Stimulated activated naive CD8-positive, alpha-beta T cell treated with anti-CD3 and anti-CD28 coated beads, Interleukin-15, amount 100 ng/mL, for 72 hours (primary cell): Measurements from ENCODE around the gene PNMA8B.

ENCODE experiments used
- ATAC-seq: fragments of 150-1000 bp; cut with Tn5 transposase; 2 replicates; pipeline ENCODE4 v1.10.0; 2021; ENCODE audit warnings: mild to moderate bottlenecking, moderate library complexity
- DNase-seq, 2 donors: peaks; one replicate each; pipeline ENCODE4 v3.0.0; 2021 to 2022
- H3K27ac Mint-ChIP-seq, 2 donors: one replicate each; pipeline ENCODE4 v1.8.0; 2022; ENCODE audit warnings: mild to moderate bottlenecking in 2 of 2, mixed read lengths in 2 of 2, moderate library complexity in 2 of 2
- H3K27me3 Mint-ChIP-seq: one replicate; pipeline ENCODE4 v1.8.0; 2022; ENCODE audit warnings: mixed read lengths
- H3K4me1 Mint-ChIP-seq: one replicate; pipeline ENCODE4 v1.8.0; 2022; ENCODE audit warnings: mild to moderate bottlenecking, mixed read lengths
- H3K4me3 Mint-ChIP-seq, 2 donors: one replicate each; pipeline ENCODE4 v1.8.0; 2022; ENCODE audit warnings: mild to moderate bottlenecking in 2 of 2, mixed read lengths in 2 of 2, moderate library complexity in 1 of 2
- H3K9me3 Mint-ChIP-seq, 2 donors: one replicate each; pipeline ENCODE4 v1.8.0; 2022; ENCODE audit warnings: mixed read lengths in 2 of 2

The PNMA8B gene

DNA sequence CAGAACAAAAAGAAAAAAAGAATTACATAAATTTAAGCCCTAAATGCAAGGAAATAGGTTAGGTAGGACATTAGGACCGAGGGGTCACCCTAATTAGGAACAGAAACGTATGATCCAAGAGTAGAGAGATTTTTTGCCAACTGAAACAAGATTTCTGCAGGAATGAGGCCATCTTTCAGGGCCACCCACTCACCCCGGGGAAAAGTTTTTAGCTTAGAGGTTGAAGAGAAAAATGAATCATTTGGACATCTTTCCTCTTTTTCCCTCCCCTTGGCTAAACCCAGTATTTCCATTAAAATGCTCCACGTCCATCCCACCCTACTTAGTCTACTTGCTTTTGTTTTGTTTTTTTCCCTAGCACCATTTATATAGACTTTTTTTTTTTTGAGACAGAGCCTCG lies 13.7 kb downstream of the PNMA8B start:
- H3K4me1 Mint-ChIP-seq = peaks cover 12% of the 10 kb centered on the region
- H3K9me3 Mint-ChIP-seq = no peaks in the 10 kb centered on the region
- H3K27me3 Mint-ChIP-seq = peaks cover 74% of the 10 kb centered on the region
- H3K4me3 Mint-ChIP-seq = no peak overlapping the region
- ATAC-seq (no peak), DNase-seq (no peak)
- H3K27ac Mint-ChIP-seq = no peak overlapping the region

DNA sequence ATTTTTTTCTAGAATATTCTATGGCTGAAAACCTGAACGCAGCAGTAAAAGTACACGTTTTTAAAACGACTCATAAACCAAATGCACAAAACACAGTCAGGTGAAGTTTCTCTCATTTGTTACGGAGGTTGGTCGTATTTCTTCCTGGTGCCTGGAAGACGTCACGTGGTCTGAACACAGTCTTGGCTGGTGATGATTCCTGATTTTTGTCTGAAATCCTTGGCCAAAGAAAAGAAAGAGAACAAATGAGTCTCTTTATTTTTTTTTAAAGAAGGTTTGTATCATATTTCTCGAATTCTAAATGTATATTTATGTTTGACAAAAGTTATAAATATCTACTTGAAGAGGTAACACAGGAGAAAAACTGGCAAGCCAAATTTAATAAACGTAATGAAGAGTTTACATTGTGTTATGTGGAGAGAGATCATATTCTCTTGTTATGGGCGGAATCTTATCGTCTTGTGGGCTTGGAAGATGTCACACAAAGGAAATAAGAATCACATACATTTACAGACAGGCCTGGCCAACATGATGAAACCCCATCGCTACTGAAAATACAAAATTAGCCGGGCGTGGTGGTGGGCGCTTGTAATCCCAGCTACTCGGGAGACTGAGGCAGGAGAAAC lies 14.3 kb downstream of the PNMA8B start:
- no peak for ATAC-seq
- no peak for DNase-seq
- Mint-ChIP-seq H3K4me1 (peaks cover 9% of the 10 kb centered on the region), H3K9me3 (no peaks in the 10 kb centered on the region), H3K4me3 (no peak overlapping the region), H3K27ac (no peak overlapping the region), H3K27me3 (peaks cover 68% of the 10 kb centered on the region)

DNA sequence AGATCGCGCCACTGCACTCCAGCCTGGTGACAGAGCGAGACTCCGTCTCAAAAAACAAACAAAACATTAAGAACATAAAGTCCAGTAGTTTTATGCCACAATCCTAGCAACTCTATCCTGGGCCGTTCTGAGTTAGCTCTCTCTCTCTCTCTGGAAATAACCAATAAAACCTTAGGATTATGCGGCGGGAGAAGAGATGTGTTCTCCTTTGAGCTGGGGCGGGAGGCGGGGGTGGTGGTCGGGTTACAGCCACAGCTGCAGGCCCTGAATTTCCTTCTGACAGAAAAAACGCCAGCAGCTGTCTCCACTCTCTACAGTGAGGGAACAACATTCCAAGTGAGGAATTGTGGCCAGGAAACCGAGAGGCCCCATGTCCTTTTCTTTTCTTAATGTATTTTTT lies 15.3 kb downstream of the PNMA8B start:
- Mint-ChIP-seq H3K27ac (no peak overlapping the region), H3K9me3 (no peaks in the 10 kb centered on the region), H3K4me3 (no peak overlapping the region), H3K4me1 (peaks cover 9% of the 10 kb centered on the region), H3K27me3 (peaks cover 61% of the 10 kb centered on the region)
- ATAC-seq (no peak), DNase-seq (no peak)

DNA sequence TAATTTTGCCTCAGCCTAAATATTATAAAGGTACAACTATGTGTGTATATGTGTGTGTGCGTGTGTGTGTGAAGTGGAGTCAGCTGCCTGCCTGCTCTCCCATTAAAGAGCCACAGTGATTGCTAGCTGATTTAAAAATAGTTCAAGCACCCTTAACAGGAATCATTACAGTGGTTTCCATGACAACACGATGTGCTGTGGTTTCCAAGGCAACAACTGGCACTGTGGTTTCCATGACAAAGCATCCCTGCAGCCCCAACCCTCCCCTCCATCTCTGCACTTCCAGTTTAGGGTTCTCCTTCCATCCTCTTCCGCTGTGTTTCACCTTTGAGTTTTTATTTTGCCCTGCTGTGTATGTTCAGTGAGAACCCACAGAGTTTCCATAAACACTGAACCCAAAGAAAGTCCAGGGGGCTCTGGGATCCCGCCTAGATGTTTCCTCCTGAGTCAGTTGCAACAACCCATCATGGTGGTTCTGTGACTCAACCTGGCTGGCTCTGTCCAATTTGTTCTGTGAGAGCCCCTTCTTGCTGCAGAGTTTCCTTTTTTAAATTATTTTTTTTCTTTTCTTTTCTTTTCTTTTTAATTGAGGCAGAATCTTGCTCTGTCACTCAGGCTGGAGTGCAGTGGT lies 17.2 kb downstream of the PNMA8B start:
- no peak for ATAC-seq
- peak overlapping the region in 1 of 2 donors; percentile 91 for H3K27ac Mint-ChIP-seq
- no peak overlapping the region for H3K4me3 Mint-ChIP-seq
- no peaks in the 10 kb centered on the region for H3K9me3 Mint-ChIP-seq
- no peak for DNase-seq
- H3K4me1 Mint-ChIP-seq = peaks cover 9% of the 10 kb centered on the region
- peaks cover 60% of the 10 kb centered on the region for H3K27me3 Mint-ChIP-seq

DNA sequence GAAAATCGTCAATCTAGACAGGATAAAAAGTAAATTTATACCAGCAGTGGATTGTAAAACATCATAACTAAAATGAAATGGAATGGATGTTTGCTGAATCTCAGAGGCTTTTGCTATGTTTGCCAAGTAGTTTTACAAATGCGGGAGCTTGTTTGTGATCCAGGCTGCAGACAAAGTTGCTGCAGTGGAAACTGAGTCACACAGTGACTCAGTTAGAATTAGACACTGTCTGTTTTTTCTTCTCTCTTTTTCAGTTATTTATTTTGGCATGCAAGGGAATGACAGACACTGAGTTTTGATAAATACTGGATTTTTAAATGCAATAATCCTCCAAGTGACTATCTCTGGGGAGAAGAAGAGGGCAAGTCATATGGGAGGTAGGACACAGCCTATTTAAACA lies 19.7 kb downstream of the PNMA8B start:
- no peak overlapping the region for H3K4me3 Mint-ChIP-seq
- ATAC-seq (no peak), DNase-seq (no peak)
- peaks cover 9% of the 10 kb centered on the region for H3K4me1 Mint-ChIP-seq
- H3K9me3 Mint-ChIP-seq = no peaks in the 10 kb centered on the region
- no peak overlapping the region for H3K27ac Mint-ChIP-seq
- H3K27me3 Mint-ChIP-seq = peaks cover 64% of the 10 kb centered on the region

DNA sequence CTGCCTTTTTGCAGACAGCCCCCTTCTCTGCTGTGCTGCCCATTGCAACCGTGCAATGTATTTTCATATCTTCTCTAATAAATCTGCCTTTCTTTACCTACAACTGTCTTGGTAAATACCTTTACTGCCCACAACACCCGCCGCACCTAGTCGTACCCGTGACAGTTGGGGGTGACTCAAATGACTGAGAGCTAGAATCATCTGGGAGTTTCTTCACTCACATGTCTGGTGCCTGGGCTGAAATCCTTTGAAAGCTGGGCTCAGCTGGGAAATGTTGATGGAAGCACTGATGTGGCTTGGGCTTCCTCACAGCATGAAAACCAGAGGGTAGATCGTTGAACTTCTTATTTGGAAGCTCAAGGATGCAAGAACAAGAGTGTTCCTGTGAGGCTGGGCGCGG lies 21.5 kb downstream of the PNMA8B start:
- DNase-seq = no peak
- Mint-ChIP-seq H3K4me3 (no peak overlapping the region), H3K27ac (no peak overlapping the region), H3K9me3 (no peaks in the 10 kb centered on the region), H3K27me3 (peaks cover 72% of the 10 kb centered on the region), H3K4me1 (peaks cover 14% of the 10 kb centered on the region)
- ATAC-seq = no peak

DNA sequence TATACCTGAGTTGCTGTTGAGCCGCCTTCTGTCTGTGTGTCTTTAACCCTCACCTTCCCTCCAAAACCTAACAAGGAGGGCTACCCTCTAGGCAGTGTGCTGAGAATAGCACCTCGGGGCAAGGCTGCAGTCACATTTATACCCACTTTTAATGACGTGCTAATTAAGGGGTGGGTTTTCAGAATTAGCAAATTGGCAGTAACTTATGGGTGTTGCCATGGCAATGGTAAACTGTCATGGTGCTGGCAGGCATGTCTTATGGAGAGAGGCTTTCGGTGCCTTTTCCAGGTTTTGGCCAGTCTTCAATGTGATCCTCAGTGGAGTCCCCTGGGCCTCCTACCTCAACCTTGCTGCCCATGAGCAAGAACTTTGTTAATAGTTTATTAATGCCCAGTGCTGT lies 23.1 kb downstream of the PNMA8B start:
- Mint-ChIP-seq H3K27me3 (peaks cover 73% of the 10 kb centered on the region), H3K27ac (no peak overlapping the region), H3K4me3 (no peak overlapping the region), H3K4me1 (peaks cover 5% of the 10 kb centered on the region), H3K9me3 (no peaks in the 10 kb centered on the region)
- DNase-seq (no peak), ATAC-seq (no peak)

DNA sequence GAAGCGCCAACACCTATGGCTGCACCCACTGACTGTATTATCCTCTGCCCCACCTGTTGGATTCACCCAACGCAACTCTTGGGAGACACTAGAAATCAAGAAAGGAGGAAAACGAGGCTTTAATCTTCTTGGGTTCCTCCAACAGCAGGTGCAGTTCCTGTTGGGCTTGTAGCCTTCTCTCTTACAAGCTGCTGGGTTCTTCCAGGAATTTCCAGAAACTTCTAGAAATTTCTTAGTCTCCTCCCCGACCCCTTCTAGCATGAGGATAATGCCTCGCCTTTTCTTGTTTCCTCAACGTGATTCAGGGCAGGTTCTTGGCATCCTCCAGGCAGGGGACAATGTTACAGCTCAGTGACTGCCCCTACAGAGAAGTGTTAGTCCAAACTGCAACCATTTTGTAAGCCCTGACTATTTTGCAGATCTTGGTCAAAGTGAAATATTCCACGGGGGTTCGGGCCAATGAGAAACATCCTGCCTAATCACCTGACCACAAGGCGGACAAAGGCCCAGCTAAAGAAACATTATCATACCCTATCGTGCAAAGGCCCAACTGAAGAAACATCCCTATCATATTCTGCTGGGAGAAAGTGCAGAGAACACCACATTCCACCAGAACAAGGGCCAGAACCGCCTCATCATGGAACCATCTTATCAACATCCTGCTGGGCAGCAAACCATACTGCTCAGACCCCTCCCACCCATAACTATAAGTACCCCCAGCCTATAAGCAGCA lies 23.7 kb downstream of the PNMA8B start:
- no peak for ATAC-seq
- Mint-ChIP-seq H3K4me1 (peaks cover 5% of the 10 kb centered on the region), H3K27me3 (peaks cover 73% of the 10 kb centered on the region), H3K4me3 (peak overlapping the region in 1 of 2 donors; percentile 65), H3K27ac (peak overlapping the region in 1 of 2 donors; percentile 1), H3K9me3 (no peaks in the 10 kb centered on the region)
- DNase-seq = no peak

DNA sequence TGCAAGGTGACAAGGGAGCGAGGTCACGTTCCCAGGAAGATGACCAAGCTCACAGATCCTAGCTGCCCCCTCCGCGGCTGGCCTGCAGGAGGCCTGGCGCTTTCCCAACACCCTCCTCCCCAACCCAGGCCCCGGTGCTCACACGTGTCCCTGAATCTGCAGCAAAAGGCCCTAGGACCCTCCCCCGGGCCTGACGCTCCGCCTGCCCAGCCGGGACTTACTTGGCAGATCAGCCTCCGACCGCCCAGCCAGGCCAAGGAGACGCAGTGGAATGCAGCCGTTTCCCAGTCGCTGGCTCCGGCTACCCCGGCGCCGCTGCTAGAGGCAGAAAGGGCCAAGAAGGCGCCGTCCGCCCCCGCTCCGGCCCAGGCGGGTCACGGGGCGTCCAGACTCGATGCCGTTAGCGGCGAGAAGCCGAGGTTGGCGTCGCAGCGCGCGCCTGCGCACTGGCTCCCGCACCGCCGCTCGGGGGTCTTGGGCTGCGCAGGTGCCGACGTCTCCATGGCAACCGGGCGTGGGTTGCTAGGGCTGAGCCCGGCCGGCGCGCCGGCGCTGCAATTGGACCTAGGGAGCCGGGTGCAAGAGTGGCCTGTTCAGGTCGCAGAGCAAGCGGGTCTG lies 24.4 kb downstream of the PNMA8B start, which contains the start of gene PNMA8A:
TSS of gene PNMA8A (minus strand) at position 448 of the 618 bp plus-strand sequence. CDS start 528 bp downstream, outside the sequence.
- peaks cover 73% of the 10 kb centered on the region for H3K27me3 Mint-ChIP-seq
- peak within 1 kb of the TSS; percentile 10 to 65 for H3K4me3 Mint-ChIP-seq
- DNase-seq = peak in 1 of 2 donors; percentile 64
- H3K4me1 Mint-ChIP-seq = peaks cover 5% of the 10 kb centered on the region
- H3K9me3 Mint-ChIP-seq = no peaks in the 10 kb centered on the region
- peak; percentile 90 for ATAC-seq
- H3K27ac Mint-ChIP-seq = peak within 1 kb of the TSS in 1 of 2 donors; percentile 1

DNA sequence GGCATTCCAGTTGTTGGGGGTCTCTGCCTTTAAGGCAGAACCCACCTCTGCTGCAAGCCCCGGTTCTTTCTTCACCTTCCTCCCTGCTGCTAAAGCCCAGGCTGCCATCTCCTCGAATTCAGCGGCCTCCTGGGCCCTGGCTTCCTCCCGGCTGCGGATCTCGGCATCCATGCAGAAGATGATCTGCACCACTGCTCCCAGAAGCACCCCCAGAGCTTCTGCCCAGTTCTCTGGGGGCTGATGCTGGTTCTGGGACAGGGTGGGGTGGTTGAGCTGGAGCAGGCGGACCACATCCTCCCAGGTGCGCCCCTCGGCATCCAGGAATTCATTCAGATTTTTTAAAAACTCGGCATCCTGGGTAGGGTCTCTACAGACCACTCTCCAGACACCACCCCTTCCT lies 25.3 kb downstream of the PNMA8B start:
- peaks cover 80% of the 10 kb centered on the region for H3K27me3 Mint-ChIP-seq
- no peak overlapping the region for H3K27ac Mint-ChIP-seq
- no peak overlapping the region for H3K4me3 Mint-ChIP-seq
- peaks cover 5% of the 10 kb centered on the region for H3K4me1 Mint-ChIP-seq
- no peak for DNase-seq
- ATAC-seq = no peak
- no peaks in the 10 kb centered on the region for H3K9me3 Mint-ChIP-seq

DNA sequence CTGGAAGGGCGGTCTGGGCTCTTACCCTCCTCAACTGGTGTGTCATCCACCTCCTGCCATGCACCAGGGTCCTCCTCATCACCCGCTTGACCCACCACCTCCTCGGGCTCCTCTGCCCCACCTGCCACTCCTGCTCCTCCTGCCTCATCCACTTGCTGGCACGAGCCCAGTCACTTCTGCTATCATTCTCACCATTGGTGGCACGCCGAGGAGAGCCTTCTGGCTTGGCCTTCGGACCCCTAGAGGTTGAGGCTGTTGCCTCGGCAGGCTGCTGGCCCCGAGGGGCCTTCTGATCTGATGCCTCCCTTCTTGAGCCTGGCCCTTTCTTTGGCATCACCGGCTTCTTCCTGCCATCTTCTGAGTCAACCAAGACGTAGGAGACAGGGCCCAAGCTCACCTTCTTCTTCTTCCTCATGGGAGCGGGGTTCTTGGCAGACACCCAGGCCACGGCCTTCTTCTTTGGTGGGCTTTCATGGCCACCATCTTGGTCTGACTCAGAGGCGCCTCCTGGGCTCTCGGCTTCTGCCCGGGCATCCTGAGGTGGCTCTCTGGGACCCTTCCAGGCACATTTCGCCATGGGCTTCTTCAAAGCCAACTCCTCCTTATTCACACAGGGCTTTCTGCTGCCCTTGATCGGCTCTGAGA lies 26.0 kb downstream of the PNMA8B start:
- H3K27ac Mint-ChIP-seq = no peak overlapping the region
- H3K4me3 Mint-ChIP-seq = no peak overlapping the region
- H3K4me1 Mint-ChIP-seq = peaks cover 5% of the 10 kb centered on the region
- peaks cover 80% of the 10 kb centered on the region for H3K27me3 Mint-ChIP-seq
- no peaks in the 10 kb centered on the region for H3K9me3 Mint-ChIP-seq
- no peak for DNase-seq
- no peak for ATAC-seq

DNA sequence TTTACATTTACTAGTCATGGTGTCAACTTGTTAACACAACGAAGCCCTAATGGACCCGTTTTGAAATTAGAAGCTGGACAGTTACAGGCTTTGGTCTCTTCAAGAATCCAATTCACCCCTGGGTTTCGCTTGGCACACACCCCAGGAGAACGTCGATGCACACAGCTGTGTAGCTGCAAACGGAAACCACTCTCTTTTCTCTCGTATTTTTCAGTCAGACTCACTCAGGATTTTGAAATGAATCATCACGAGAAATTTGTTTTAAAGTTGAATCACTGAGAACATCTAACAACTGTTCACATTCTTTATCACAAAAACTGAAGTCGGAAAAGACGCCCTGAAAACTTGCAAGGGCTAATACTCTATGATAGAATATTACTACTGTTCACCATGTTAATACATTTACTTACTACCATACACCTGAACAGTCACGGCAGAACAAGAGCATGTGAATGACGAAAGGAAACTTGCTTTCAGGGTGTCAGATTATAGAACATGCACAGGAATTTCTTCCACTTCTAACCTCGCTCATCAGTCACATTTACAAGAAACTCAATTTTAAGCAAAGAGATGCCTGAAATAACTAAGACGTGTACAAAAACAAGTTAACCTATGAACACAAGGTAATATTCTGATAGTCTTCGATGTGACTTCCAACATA lies 29.0 kb downstream of the PNMA8B start:
- H3K27ac Mint-ChIP-seq = no peak overlapping the region
- peaks cover 5% of the 10 kb centered on the region for H3K4me1 Mint-ChIP-seq
- no peak for DNase-seq
- H3K4me3 Mint-ChIP-seq = no peak overlapping the region
- no peak for ATAC-seq
- H3K27me3 Mint-ChIP-seq = peaks cover 63% of the 10 kb centered on the region
- H3K9me3 Mint-ChIP-seq = no peaks in the 10 kb centered on the region

DNA sequence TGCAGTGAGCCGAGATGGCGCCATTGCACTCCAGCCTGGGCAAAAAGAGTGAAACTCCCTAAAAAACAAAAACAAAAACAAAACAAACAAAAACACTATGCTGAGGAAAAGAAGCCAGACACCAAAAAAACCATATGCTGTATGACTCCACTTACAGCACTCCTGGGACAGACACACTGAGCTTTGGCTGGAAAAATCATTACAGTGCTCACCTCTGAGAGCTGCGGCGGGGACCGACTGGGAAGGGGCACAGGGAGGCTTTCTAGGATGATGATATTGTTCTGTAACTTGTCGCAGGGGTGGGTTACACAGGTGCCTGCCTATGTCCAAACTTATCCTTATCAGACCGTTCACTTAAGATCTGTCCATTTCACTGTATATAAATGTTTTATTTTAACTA lies 32.2 kb downstream of the PNMA8B start:
- Mint-ChIP-seq H3K27me3 (peaks cover 35% of the 10 kb centered on the region), H3K4me1 (no peaks in the 10 kb centered on the region), H3K27ac (no peak overlapping the region), H3K4me3 (no peak overlapping the region), H3K9me3 (no peaks in the 10 kb centered on the region)
- no peak for DNase-seq
- ATAC-seq = no peak

DNA sequence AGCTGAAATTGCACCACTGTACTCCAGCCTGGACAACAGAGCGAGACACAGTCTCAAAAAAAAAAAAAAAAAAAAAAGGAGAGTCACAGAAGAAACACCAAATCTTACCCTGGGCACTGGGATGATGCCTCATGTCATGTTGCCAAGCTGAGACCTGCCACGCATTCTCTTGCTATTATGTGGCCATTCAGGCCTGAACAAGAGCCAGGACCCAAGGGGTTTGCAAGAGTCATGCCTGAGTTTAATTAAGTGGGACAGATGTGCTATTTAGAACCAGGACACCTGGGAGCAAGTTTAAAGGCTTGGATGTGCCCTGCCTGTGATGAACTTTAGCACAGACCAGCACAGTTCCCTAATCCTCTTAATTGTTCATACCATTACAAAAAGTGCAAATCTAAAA lies 34.1 kb downstream of the PNMA8B start:
- Mint-ChIP-seq H3K4me3 (no peak overlapping the region), H3K27ac (no peak overlapping the region), H3K9me3 (no peaks in the 10 kb centered on the region), H3K27me3 (peaks cover 40% of the 10 kb centered on the region), H3K4me1 (no peaks in the 10 kb centered on the region)
- ATAC-seq = no peak
- DNase-seq = no peak

DNA sequence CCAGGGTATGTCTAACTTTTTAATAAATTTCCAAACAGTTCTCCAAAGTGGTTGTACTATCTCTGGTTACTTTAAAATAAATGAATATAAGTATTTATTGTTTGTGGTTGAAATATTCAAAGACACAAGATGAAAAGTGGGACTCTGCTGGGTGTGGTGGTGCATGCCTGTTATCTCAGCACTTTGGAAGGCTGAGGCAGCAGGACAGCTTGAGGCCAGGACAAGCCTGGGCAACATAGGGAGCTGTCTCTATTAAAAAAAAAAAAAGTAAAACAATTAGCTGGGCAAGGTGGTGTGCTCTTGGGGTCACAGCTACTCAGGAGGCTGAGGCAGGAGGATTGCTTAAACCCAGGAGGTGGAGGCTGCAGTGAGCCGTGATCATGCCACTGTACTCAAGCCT lies 34.7 kb downstream of the PNMA8B start:
- Mint-ChIP-seq H3K27ac (no peak overlapping the region), H3K9me3 (no peaks in the 10 kb centered on the region), H3K4me3 (no peak overlapping the region), H3K4me1 (no peaks in the 10 kb centered on the region), H3K27me3 (peaks cover 45% of the 10 kb centered on the region)
- no peak for DNase-seq
- ATAC-seq = no peak
